Renal cortex interstitium (tissue), 11 donors: ENCODE measurements around the gene LEMD2. TPM values are rescaled to one million over a fixed set of nuclear protein-coding genes. Genes with fewer than 3 reads are reported as not detected.

ENCODE experiments used
- DNase-seq, 11 donors: peaks; one replicate each; pipeline ENCODE4 v3.0.0-alpha.2; 2013; ENCODE audit warnings: low read depth in 9 of 11, low spot score in 4 of 11; ENCODE audit errors: extremely low read depth in 1 of 11
- polyA plus RNA-seq, 3 donors: library from polyadenylated mRNA; unstranded; fragments of 120-200 nt; gene quantifications; one replicate each; pipeline ENCODE4 v1.2.1, GENCODE V29; 2013; ENCODE audit not compliant: insufficient read length in 3 of 3

The LEMD2 gene
- polyA plus RNA-seq, 3 donors, result 65.9 to 78.7 (median 66.1) TPM

DNA sequence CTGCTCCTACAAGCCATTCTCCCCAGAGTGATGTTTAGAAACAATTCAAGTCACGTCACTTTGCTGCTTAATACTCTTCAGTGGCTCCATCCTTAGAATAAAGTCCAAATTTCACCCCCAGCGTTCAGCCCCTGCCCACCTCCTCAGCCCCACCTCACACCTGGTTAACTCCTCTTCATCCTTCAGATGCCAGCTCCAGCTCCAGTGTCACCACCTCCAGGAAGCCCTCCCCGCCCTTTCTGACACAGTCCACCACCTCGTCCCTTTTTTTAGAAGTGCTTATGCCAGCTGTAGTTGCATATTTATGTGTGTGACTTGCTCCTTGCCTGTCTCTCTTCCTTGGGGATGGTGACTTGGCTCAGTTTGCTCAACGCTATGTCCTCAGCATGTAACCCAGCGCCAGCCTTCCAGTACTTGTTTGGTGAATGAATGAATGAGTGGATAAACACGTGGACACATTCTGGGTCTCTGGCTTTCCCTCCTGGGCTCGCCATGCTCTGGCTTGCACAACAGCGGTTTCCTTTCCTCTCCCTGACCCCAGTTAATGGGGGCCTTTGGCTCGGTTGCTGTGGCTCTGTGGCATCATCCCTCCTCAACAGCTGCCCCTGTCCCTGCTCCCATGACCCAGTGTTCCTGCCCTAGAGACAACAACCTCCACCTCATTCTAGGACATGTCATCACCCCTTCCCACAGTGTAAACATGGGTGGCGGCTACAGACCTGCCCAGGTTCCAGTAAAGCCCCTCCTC is 38.5 kb downstream of the LEMD2 start:
- DNase-seq, result no peak

DNA sequence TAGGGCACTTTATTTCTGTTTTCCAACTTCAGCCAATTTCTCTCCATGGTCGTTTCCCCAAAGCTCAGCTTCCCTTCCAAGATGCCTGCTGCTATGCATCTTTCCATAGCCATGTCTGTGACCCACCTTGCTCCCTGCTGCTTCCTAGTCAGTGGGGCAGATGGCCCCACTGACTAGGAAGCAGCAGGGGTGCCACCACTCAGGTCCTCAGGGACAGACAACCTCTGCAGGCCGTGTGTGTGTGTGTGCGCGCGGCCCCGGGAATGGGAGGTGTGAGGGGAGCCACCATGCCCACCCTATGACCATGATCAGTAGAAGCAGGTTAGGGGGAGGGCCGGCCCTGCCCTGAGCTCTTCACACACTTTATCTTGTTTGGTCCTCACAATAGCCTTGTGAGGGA is 39.5 kb downstream of the LEMD2 start:
- DNase-seq, result no peak

DNA sequence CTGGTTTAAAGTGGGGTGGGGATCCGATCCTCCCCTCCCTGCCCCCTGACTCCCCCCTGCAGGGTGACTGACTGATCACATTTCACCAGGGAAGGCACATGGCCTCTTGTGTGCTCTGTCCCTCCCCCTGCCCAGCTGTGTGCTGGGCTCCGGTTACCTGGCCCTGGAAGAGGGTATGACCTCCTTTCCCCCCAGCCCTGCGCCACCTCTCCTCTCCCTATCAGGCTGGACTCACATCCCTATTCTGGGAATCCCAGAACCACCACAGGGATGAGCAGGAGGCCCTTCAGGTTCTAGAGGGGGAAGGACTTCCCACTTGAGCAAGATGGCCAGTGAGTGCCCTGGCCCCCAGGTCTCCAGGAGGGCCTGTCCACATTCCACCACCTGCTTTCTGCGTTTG is 40.1 kb downstream of the LEMD2 start:
- DNase-seq, result no peak

DNA sequence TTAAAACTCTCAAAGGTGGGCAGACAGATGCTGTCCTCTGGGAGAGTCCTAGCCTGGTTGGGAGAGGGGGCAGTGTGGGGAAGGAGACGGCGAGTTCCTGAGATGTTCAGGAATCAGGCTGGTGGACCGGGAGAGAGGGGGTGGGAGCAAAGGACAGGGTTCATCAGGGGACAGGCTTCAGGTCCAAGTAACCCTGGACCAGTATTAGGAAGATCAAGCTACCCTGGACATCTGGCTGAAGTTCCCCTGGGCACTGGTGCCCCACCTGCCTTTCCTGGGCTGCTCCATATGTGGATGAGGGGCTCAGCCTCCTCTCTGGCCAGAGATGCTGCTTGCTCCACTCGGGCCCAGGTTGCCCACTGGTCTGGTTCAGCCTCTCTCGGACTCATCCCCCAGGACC is 41.1 kb downstream of the LEMD2 start:
- no peak for DNase-seq

DNA sequence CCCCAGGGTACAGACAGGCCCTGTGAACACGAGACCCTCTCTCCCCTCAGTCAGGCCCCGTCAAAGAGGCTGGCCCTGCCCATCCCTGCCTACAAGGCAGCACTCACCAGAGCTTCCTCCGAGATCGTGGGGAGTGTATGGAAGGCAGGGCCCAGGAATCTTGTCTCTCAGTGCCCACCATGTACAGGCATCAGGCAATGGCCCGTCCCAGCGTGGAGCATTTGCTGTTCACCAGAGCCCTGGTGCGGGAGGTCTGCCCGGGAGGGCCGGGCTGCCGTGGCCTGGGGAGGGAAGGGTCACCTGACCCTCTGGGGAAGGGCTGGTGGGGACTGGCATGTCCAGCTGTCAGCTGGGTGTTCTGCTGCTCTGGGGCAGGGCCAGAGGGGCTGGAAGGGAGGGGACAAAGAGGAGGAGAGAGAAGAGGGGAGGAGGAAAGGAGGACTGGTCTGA is 42.3 kb downstream of the LEMD2 start, which contains the start of gene IP6K3:
IP6K3 (minus strand) TSS at position 255 of the 450 bp plus-strand sequence. CDS start 11,429 bp downstream, outside the sequence.
- DNase-seq, result no peak

DNA sequence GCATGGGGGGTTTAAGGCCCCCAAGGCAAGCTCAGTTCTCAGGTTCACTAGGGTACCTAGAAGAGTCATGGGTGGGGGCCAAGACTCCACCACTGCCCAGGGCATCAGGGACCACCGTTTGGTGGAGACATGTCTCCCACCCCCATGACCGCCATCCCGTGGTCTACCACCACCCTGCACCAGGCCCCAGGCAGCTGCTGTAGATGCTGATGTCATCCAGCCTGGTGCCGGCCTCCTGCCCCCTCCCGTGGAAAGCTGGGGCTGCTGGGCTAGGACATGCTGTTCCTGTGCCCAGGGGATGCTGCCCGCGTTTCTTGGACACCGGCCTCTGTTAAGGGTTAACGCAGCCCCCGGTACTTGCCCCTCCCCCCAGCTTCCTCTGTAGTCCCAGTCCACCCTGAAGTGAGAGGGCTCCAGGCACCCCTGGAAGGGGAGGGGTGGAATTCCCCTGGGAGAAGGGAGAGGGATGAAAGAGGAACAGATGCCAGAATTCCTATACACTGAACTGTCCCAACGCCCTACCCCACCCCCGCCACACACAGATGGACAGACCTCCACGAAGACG is 42.8 kb downstream of the LEMD2 start:
- no peak for DNase-seq

DNA sequence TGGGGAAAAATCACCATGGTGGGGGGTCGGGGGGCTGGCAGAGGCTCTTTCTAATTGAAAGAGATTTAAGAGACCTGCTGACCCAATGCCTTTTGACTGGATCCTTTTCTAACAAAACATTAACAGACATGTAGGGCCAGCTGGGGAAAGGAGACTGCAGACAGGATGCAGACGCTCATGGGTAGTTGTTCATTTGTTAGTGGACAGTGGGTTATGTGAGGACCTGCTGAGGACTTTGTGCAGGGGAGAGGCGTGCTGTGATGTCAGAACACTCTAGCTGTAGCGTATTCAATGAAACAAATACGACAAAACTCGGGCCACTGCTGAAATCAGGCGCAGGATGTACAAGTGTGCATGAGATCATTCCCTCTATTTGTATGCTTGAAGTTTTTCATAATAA is 43.4 kb downstream of the LEMD2 start:
- DNase-seq, result no peak

DNA sequence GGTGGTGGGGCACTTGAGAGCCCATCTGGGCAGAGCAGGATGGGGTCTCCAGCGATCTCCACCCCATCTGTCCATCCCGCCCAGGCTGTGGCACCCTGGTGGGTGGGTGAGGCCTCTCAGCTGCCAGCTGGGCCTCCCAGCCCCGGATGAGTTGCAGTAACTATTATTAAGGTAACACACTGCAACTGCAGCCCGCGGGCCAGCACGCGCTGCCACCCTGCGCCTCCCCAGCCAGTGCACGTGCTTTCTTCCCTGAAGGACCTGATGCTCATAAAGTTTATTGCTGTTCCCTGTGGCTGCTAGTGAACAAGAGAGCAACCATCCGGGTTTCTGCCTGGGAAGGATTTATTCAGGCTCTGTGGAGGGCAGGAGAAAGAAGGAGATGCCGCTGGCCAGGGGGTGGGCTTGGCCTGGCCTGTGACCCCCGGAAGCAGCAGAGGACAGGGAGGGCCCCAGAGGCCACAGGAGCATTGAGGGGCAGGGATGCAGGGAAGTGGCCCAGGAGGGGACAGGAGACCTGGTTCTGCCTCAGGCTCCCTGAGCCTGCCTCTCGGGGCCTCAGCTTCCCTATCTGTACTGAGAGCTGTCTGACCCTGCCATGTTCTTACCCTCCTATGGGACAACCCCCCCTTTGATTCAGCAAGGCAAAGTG is 43.9 kb downstream of the LEMD2 start:
- no peak for DNase-seq

DNA sequence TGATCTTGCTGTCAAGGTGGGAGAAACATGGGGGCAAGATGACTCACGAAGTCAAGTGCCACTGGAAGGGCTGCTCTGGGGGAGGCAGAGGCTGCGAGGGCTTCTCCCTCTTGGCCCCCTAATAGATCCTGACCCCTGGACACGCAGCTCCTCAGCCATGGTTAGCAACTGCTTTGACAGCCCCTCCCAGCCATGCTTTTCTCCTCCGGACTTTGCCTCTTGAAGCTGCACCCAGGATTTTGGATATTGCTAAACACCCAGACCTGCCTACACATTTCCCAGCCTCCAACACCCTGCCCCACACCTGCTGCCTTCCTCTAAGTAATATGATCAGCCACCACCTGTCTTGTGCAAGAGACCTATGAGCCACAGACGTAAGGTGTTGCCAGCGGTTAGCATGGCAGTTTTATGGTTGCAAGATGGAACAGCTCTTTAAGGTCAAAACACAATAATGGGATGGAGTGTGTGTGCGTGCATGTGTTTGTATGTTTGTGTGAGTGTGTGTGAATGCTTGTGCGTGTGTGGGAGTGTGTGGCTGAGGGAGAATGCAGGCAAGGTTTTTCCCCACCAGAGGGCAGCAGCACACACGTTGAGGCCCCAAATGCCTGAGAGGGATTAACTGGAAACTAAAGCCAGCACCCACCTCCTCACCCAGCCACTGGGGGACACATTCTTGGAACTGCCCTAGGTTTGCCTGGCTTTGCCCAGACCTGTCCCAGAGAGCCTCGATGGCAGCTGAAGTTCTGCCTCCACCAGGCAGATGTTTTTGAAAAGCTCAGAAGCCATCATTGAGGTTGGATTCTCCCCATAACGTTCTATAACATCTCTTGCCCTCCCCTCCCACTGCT is 44.7 kb downstream of the LEMD2 start:
- peak; percentile 66 to 81 (median 74) for DNase-seq

DNA sequence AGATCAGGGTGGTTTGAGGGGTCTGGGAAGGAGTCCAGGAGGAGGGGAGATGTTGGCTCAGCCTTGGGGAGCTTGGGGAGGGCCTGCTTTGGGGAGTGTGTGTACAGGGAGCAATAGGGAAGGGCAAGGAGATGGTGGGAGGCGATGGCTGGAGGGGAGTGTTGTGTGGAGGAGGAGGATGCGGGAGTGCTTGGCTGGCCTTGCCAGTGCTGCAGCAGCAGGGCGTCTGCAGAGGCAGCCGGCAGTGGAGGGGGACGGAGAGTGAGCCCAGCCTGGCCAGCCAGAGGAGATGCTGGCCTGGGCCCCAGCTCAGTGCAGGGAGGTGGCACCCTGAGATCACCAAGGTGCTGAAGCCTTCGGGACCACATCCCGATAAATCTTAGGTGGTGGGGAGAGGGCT is 46.1 kb downstream of the LEMD2 start:
- no peak for DNase-seq

DNA sequence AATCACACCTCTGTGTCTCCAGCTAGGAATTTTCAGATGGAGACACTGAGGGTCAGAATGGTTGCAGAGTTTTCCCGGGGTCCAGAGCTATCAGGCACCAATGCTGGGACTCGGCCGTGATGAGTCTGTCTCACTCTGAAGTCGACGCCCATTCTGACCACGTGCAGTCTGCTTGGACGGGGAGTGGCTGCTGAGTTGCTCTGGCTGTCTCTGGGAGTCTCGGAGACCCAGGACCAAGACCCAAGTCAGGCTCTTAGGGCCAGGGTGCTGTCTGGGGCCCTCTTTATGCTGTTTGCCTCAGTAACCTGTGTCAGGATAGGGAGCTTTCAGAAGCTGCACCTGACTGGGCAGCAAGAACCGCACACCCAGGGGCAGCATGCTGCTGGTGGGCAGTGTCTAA is 46.8 kb downstream of the LEMD2 start:
- DNase-seq, result no peak

DNA sequence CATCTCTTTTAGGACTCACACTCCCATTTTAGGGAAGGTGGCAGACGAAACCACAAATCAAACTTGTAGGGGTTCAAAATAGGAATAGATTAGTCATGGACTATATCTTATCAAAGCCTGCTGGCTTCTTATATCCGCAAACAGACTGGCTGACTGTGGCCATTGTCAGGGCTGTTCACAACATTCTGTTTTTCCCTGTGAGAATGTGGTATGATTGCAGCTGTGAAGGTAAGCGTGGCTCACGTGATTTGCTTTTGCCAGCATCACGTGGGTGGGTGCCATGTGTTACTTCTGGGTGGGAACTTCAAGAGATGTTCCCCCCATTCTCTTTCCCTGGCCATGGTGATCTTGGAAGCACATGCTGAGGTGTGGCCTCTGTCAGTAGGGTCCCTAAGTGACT is 48.1 kb downstream of the LEMD2 start:
- no peak for DNase-seq

DNA sequence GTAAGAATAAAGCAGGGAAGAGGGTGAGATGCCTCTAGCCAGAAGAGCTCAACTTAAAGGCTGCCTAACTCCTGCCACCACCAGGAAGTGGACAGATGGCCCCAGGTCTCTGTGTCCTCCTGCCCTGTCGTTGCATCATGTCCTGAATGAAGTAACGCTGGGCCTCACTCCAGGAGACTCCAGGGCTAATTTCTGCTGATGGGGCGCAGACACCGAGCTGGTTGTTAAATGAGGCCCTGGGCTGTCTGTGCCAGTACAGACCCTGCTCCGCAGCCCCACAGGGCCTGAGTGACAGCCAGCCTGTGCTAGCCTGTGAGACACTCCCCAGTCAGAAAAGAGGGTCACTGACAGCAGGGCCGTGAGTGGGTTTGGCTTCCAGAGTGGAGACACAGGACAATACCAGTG is 48.7 kb downstream of the LEMD2 start:
- DNase-seq, result no peak

DNA sequence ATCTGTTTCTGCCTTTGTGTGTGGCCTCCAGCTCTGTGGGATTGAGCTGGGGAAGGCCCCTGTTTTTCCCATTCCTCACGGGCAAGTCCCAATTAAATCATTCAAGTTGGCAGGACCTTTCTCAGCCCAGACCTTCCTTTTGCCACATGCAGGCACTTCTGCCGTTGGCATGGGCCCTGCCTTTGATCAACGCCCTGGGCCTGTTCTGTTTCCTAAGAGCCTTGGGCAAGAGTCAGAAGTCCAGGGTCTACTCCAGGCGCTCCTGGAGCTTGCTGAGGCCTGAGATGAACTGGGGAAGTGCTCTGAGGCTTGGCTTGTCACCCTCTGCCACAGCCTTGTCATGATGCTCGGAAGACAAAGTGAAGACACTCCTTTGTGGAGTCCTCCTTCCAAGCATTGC is 49.4 kb downstream of the LEMD2 start:
- DNase-seq, result no peak

DNA sequence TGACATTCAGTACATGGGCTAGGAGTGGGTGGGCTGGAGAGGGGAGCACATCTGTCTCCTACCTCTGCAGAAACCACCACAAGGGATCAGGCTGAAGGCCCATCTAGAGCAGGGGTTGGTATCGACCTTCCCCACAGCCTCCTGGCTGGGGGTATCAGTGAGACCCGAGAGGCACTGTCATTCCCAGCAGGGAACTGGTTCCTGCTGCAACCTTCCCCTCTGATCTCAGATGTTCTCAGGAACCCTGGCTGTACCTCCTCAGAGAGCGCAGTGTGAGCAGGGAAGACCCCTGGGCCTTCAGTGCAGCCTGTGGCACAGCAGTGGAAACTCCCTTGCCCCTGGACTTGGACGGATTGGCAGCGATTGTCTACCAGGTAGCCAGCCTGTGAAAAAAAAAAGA is 50.1 kb downstream of the LEMD2 start:
- no peak for DNase-seq

DNA sequence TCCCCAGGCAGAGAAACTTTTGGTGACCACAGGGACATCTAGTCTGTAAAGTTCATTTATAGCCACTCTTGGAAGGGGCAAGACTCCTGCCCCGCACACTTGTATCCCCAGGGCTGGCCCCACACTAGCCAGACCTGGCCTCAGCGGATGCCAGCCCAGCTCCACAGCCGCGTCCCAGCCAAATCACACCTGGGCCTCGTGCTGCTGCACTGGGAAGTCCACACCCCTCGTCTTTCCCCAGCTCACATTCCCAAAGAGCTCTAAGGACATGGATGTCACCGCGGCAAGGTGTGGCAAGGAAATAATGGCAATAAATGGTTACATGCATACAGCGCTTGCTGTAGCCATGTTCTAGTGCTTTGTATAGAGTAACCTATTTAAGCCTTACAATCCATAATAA is 50.8 kb downstream of the LEMD2 start:
- no peak for DNase-seq

DNA sequence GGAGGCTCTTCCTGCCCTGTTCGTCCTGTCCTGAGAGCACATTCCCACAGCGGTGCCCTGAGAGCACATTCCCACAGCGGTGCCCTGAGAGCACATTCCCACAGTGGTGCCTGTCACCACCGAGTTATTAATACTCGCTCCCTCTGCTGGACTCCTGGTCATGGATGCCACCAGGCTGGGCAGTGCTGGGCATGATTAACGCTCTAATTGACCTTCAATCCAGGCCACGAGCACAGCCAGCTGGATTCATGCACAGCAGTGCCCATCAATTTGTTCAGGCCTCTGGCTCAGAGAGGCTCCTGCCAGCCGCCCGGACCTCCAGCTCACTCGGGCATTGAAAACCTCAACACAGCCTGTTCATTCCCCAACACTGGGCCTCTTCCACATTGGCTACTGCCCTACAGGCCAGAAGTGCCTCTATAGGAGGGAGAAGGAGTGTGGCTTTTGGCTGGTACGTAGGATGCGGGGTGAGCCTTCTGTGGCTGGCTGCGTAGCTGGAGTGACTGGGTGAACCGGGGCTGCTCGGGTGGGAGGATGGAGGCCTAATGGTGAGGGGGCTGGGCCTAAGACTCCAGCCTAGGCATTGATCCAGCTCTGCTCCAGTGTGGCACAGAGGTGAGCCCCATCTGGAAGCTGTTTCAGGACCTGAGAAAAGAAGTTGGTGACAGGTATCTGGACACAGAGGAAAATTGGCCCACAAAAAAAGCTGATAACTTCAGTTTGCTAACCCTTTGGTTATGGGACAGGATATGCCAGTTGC is 51.5 kb downstream of the LEMD2 start:
- no peak for DNase-seq

DNA sequence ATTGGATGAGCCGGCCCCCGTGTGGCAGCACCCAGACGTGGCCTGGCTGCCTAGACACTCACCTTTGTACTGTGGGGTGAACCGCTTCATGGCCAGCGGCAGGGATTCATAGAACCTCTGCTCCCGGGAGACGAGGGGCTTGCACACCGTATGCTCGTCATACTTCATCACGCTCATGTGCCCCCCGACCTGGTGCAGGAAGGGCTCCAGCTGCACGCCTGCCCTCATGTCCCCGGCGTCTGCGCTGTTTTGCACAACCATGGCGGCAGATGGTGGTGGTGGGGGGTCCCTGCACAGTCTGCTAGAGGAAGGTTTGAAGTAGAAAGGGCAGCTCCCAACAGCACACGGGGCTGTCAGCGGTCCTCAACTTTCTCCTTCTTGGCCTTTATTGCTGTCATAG is 53.7 kb downstream of the LEMD2 start:
- no peak for DNase-seq

DNA sequence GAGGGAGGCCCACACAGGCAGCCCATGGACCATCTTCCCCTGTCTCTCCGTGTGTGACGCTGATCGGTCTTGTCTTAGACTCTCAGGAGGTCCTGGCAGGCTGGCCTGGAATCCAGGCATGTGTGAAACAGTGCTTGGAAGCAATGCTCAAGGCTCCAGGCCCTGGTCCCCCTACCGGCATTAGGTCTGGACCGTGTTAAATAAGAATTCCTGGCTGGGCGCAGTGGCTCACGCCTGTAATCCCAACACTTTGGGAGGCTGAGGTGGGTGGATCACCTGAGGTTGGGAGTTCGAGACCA is 55.3 kb downstream of the LEMD2 start:
- no peak for DNase-seq
